ENCODE data around the gene FSIP1.

Gene FSIP1

DNA sequence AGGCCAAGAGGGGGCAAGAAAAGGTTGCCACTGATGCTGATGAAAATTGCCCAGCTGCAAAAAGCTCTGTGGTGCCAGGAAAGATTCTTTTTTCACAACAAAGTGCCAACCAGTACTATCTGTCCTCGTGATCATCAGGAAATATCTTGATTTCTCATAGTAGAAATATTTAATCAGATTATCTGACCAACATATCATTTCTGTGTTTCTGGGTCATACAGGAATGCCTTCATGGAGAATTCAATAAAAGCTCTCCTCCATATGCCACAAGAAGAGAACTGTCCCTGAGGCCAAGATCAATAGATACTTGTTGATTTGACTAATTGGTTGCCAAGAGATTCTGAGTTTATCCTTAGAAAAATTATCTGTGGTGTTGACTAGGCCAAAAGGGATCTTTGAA is 63.5 kb downstream of the FSIP1 start:
- no peak for DNase-seq

DNA sequence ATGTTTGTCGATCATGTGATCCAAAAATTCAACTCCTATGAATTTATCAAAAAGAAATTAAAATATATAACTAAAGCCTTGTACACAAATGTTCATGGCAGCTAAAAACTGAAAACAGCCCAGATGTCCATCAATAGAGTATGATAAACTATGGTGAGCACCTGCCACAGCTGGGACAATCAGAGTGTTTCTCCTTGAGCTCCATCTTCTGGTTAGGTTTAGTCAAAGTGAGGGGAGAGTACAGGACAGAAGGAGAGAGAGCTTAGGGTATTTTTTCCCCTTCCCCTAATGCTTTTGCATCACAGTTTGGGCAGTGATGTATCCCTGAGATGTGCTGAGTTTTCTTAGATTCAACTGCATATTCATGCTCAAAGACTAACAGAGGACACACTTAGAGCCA is 65.5 kb downstream of the FSIP1 start:
- no peak for DNase-seq

DNA sequence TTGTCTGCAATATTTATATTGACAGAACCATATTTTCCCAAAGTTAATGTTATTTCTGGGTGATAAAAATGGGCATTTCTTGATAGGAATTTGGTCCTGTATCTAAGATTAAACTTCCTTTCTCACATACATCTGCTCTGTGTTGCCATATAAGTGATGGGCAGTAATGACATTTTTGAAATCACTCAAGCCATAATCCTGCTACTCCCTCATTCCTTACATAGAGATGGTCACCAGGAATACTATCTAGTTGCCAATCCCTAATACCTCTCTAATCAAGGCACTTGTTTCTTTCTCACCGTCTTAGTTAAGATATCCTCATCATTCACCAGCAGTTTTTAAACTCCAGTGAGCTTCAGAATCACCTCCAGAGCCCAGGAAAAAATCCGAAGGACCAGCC is 68.4 kb downstream of the FSIP1 start:
- no peak for DNase-seq

DNA sequence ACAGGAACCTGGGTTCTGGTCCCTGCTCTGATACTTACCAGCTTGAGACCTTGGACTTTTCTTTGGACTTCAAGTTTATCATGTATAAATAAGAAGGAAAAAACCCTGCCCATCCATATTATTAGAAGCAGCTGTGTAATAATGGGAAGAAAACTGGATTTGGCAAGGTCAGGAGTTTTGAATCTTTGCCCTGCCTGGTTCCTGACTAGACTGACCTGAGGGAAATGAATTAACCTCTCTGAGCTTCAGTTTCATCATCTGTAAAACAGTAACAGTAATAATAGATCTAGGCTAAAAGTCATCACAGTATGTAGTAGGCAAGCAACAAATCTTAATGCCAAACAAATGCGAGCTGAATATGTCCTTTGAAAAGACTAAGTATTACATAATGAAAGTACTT is 68.8 kb downstream of the FSIP1 start:
- no peak for DNase-seq

DNA sequence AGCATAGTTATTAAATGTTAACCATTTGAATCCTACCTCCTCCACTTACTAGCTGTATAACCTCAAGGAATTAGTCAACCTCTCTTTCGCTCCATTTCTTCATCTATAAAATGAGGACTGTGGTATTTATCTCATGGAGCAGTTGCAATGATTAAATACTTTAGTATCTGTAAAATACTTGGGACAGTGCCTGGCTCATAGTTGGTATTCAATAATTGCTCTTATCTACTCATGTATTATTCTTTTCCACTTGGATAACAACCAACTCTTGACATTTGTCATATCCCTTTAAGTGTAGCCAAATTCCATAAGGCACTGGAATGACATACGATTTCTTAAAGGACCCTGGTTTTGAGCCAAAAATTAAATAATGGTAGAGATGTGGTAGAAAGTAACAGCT is 72.0 kb downstream of the FSIP1 start:
- no peak for DNase-seq

DNA sequence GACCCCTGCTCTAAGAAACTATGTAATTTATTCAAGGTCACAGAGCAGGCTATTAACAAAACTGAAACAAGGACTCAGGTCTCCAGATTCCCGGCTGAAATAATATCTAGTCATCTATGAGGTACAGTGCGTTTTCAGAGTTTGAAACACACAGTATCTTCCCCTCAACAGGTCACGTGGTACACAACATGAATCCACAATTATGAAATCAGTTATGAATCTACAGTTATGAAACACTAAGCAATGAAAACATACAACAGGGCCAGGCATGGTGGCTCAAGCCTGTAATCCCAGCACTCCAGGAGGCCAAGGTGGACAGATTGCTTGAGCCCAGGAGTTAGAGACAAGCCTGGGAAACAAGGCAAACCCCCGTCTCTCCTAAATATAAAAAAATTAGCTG is 72.7 kb downstream of the FSIP1 start:
- DNase-seq = no peak

DNA sequence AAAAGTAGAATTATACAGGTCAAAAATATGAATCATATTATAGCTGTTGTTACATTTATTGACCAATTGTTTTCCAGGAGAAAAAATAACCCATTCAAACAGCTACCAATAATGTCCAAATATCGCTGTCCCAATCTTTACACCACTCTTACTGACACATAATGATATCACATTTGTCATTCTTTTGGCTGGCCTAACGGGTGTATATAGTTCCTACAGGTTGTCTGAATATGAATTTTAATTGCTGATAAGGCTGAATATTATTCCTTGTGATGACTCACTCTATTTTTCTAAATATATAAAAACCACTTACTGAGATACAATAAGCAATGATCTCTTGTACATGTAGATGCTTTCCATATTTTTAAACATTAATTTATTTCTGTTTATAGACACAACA is 76.4 kb downstream of the FSIP1 start:
- no peak for DNase-seq

DNA sequence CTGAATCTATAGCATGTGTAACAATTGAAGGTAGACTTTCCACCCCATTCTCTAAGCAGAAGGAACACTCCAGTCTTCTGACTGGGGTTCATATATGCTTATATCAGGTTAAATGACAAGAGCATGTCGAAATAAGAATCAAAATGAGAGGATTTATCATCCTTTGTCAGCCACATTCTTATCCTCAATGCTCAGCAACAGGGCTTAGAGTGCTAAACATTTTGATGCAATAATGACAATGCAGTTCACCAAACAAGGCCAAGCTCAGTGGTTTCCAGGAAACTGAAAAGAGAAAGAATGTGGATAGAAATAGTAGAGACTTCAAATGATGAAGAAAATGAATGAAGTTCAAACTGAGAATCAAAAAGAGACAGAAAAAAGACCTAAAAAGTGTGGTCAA is 78.0 kb downstream of the FSIP1 start:
- no peak for DNase-seq

DNA sequence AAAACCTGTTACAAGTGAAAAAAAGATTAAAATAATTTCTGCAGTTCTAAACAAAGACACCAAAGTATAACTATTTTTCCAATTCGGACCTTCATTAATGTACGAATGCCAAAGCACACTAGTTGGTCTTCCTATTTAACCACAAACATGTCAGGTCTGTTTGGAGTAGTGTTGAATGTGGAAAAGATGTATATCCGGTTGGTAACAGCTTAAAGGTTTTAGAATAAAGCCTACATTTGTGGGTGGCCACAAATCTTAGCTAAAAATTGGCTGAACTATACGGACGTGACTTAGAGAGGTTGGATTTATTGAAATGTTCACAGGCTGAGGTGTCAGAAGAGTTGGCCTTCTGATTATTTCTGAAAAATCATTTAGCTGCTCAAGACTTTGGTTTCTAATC is 78.4 kb downstream of the FSIP1 start:
- no peak for DNase-seq

DNA sequence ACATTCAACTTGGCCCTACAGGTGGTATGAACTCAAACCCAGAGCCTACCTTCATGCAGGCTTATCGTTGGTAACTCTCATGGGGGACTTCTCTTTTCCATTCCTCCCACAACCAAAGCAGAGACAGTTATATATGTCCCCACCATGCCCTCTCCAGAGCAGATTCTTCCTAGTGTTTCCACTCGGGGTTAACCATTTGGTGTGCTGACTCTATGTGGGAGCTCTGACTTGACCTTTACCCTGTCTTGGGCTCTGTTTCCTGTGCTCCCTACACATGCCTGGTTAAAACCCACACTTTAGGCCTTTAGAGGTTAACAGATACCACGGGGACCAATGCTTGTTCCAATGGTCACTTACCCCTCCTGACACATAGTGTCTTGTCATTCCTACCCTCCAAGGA is 80.7 kb downstream of the FSIP1 start:
- DNase-seq = no peak

DNA sequence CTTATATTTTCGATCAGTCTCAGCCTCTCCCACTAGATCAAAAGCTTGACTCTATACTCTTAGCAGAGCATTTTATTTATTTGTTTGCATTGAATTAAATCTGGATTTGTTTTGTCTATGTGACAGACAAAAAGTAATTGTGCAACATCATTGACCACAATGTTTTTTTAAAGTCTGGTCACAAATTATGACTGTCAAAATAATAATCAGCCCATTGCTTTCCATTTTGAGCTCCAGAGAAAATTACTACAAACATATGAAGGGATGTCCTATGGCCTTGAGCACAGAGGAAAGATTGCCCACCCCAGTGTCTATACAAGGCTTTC is 82.3 kb downstream of the FSIP1 start:
- DNase-seq = no peak

DNA sequence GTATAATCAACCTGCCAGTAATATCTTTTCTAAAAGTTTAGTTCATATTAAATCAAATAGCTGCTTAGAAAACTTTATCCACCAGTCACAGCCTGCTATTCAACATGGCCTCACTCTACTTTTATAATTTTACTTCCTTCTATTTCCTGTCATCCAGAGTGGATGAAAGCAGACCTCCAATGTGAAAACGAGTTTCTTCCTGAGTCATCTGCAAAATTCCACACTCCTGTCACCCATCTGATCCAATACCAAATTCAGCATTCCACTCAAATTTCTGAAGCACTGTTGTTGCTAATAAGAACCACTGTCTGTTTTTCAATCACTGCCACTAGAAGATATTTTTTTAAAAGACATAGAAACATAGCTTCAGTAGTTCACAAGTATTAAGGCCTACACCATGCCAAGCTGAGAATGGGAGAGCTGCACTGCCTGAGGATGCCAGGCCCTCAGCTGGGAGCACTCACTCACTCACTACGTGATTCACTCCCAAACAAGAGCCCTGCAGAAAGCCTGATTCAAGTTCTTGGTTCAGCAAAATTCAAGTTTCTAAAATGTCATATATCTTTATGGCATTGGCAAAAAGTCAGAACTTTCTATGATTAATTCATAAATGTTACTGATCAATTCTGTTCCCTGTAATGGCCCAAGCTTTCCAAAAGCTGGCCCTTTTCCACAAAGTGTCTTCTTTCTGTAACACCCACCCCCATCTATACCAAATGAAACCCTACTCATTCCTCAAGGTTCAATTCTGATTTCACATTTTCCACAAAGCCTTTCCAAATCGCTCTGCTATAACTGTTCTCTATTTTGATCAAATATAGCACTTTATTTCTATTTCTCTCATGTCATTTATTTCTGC is 82.9 kb downstream of the FSIP1 start:
- DNase-seq = no peak

DNA sequence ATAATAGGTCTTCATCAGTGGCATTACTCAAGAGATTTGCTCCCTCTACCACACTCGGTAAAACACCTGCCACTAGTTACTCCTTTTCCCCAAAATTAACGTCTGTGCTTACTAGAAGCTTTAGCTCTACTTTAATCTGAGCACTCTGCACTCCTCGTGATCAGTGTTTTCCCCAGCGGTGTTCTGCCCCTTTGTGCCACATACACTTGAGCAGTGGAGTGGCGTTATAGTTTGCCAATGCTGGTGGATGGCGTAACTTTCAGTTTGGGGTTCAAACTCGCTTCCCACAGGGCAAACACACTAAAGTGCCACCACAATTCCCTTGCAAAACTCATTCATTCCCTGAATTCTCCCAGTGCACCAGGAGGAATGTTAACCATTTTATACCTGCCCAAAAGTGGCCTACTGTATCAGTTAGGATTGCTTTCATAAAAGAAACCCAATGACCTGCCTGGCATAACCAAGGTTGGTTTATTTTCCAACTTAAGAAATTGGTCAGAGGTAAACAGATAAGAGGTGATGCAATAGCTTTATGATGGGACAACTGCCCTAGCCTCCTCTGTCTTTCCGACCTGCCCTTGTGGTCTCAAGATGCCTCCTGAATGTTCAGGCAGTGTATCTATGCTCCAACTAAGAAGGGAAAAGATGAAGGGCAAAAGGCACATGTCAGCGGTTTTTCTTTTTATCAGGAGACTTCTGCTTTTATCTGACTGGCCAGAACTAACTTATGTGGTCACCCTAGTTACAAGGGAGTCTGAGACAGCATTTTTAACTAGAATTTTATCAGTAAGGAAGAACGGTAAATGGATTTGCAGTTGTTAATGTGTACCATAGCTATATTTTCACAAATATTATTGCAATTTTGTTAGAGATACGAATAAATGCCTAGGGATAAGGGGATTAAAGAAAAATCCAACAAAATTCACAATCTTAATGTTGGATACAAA is 83.9 kb downstream of the FSIP1 start:
- DNase-seq = no peak

DNA sequence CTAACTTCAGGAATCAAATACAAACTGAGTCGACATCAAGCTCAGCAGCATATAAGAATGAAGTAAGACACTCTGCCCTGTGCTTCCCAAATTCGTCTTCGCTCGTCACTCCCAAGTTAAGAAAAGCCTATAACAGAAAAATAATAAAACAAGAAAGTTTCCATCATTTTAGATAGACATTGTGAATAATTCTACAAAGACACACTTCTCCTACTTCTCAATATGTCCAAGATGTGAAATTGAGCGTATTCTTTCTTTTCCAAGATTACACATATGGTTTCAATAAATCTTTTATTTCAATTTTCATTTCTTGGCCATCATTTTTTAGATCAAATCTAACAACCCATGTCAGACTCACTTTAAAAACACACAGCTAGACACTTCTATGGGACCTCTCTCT is 85.1 kb downstream of the FSIP1 start:
- no peak for DNase-seq

DNA sequence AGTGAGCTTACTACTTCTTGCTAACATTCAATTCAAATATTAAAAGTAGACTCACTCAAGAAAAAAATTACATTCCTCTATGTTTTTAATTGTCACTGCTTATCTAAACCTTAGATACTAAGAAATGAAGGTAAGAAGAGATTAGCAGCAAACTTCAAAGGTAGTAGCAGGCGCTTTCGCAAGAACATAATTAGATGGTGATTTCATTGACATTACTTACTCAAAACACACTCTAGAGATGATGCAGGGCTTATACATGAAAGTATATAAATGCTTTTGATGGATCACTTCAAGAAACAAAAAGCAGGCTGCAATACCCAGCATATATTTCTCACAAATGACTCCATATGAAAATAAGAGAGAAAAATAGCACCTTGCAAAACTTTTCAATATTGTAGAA is 86.8 kb downstream of the FSIP1 start:
- no peak for DNase-seq

DNA sequence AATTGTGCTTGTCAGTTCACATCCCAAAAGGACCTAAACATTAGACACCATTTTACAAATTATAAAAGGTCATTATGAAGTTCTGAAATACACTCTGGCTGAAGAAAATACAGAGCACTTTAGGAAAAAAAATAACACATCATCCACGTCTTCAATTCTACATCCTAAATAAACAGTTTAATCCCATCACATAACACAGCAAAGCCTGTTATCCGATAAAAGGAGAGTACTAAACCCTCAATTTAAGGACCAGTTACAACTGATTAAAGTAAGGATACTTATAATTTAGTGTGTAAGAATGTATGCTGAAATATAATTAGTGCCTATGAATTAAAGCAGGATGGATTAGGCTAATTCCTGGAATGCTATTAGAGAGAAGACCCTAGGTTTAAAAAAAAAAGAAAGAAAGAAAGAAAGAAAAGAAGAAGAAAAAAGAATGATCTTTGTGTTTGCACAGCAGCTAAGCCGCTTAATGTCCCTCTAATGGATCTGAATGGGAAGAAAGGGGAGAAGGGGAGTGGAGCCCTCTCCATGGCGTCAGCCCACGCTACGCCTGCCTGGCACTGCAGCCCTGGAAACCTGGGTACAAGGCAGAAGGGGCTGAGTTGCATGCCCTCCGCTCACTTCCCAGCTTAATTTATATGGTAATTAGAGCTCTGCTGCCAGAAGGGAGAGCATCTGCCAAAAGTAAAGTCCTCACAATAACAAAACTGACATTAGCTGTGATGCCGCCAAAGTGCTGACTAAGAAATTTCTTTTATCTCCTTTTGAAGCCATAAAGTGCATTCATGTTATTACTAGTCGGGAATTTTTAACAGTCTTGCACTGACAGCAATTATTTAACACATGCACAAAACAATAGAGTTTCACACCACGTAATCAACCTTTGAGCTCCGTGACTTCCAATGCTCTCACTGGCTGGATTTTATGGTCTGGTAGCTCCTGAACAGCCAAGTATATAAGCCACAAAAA is 90.0 kb downstream of the FSIP1 start:
- DNase-seq = no peak

DNA sequence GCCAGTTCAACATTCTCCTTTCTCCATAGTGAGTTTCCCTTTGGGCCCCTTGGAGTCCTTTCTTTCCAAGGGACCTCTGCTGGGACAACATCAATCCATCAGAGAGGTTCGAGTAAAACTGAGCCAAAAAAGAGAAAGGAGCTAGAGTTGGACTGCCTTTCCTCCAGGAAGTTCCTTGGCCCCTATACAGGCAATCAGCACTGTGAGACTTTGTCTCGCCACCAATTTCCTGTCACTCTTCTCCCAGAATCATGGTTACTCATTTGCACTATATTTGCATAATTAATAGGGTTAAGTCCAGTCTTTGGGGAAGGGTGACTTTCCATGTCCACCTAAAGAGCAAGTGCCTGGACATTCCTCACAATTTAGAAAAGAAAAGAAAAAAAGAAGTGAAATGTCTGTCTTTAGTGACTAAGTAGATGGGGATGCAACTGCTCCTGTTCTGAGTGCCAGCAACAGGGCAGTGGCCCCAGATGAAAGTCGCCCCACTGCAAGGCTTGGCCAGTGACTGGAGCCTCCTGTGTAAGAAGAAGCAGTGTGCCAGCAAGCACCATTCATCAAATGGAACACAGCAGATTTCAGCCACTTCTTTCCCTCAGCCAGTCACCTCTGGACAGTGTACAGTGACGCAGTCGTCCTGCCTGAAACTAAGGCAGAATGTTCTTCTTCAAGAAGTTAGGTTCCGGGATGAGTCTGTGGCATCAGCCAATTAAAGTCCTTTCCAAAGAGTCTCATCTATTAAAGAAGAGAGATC is 91.6 kb downstream of the FSIP1 start:
- DNase-seq = no peak

DNA sequence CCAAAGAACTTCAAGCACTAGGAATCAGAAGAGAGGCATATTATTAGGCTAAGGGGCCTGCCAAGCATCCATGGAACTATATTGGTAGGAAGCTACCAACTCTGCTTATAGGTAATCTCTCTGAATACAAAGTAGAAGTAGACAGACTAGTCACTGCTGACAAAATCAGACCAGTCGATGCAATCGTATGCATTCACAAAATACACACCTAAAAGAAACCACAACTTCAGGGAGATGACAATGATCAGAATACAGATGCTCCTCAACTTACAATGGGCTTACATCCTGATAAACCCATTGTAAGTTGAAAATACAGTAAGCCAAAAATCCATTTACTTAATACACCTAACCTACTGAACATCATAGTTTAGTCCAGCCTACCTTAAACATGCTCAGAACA is 94.7 kb downstream of the FSIP1 start:
- no peak for DNase-seq

DNA sequence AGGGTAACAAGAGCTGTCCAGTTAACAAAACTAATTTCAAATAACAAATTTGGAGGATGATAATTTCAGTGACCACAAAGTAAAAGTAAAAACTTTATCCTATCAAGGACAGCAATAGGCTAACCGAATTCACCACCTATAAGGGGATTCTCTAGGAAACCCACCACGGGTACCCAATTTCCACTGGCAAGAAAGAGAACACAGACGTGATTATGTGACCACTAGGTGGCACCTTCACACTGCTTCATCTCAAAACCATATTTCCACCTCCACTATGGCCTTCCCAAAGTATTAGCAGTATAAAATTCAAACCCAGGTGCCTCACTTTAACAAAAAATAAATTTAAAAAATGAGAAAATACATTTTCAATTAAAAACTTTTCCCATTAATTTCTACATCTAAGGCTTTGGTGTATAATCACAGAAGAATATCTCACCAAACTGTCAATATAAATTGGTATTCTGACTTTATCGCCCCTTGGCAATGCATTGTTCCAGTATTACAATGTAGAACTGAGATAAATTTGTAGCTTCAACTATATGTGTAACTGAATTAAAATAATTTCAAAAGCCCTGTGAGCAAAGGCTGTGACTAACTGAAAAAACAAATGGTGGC is 96.5 kb downstream of the FSIP1 start:
- DNase-seq = no peak

DNA sequence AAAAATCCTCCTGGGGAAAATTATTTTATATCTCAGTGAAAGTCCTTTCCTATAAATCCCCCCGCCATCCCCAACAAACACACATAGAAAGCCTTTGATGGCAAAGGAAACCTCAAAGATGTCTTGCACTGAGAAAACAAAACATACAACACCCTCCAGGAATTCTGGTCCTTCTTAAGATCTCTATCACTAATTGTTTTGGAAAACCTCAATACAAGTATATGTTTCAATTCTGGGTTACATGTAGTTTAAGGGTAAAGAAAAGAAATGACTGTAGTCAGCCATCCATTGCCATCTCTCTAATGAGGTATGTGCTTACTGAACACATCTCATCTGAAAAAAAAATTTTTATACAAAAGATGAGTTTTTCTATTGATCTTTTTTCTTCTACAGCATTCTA is 97.3 kb downstream of the FSIP1 start:
- DNase-seq = no peak

DNA sequence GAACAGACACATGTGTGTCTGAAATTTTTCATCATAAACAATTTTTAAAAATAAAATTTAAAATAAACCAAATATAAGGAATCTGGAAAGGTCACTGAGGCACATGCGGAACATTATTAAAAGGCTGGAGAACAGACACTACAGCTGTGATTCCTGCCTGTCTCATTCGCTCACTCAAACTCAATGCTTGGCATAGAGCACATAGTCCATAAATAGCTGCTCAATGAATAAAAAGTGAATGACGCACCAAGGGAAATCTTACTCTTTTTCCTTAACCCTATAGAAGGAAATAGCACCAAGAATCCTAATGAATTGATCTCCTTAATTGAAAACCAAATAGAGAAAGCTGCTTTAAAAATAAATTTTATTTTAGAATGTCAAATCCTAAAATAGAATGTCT is 98.4 kb downstream of the FSIP1 start:
- no peak for DNase-seq

DNA sequence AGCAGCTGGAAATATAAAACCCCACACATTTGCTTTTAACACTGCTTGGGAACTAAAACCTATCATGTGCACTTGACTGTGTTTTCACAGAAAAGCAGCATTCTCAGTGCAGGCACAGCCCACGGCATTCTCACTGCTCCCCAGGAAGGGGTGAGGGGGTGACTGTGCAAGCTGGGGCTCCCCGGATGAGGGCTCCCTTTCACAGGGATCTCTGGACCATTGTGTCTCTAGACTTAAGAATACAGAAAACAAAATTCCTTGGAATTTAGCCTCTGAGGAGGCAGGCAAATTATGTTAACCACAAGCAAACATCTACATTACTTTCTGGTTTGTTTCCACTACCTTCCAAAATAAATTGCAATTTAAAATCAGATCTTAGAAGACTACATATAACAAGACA is 100.3 kb downstream of the FSIP1 start:
- DNase-seq = no peak
